ENCODE results near the gene MESD. TPM values are rescaled to one million over a fixed set of nuclear protein-coding genes. Genes with fewer than 3 reads are reported as not detected.

MESD gene
- total and polyA plus RNA-seq, 9 of the 15 experiments (the other 6 are each of a cell fraction or from before 2014, with no cell fraction given), result 11.3 to 39.7 (median 22.8) TPM

DNA sequence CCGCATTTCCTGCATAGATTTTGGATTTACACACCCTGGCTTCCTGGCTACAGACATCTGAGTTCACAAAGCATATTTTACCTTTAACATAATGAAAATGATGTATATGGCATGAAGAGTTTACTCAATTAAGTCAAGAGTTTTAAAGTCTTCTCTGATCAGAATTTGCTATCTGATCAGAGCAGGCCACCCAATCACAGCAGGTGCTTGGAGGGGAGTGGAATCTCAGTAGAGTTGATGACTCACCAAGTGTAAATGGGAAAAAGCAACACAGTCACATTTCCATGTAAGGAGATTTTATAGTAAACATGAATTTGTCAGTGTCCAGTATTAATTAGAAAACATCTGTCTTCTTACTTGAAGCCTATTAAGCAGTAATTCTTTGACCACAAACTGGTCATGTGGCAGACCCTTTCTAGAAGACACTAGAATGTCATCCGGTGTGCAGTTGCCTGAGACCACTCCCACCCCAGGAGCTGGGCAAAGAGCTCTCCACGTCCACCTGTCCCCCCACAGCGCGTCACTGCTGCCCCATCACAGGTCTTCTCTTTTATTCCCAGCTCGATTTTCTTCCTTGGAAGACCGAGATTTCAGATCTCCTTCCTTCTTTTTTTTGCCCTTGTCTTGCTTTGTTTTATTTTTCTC lies 10.8 kb downstream of the MESD start (continued):
- TF ChIP-seq, protein P1, sequence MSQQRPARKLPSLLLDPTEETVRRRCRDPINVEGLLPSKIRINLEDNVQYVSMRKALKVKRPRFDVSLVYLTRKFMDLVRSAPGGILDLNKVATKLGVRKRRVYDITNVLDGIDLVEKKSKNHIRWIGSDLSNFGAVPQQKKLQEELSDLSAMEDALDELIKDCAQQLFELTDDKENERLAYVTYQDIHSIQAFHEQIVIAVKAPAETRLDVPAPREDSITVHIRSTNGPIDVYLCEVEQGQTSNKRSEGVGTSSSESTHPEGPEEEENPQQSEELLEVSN (IDR thresholded peaks at IDR 0.05; ENCODE audit: borderline replicate concordance in 1 of 2, extremely low read depth in 1 of 2, insufficient read depth in 1 of 2, insufficient read length in 1 of 2, low read depth in 1 of 2, low read length in 1 of 2, poor library complexity in 1 of 2, severe bottlenecking in 1 of 2), result no peak
- TF ChIP-seq BRD4 (IDR thresholded peaks at IDR 0.05) (no peak), KLF16 (IDR thresholded peaks at IDR 0.05) (no peak), PRPF4 (IDR thresholded peaks at IDR 0.05; ENCODE audit: insufficient read depth, low read depth, low read length, poor library complexity, severe bottlenecking) (no peak), NCOA2 (IDR thresholded peaks at IDR 0.05; ENCODE audit: partially characterized antibody in 2 of 2) (no peak), HDAC2 (IDR thresholded peaks at IDR 0.05) (peak; percentile 66; the same call in 1 of the 2 replicates), DLX4 (CRISPR knock-in tag; IDR thresholded peaks at IDR 0.05) (no peak), NFE2 (IDR thresholded peaks at IDR 0.05; ENCODE audit: low read depth) (peak; percentile 31; the same call in 1 of the 2 replicates), FOSL1 (tag; conservative IDR thresholded peaks at IDR 0.05) (peak; percentile 93), SRF (CRISPR knock-in tag; IDR thresholded peaks at IDR 0.05) (peak in 1 of 2 experiments; percentile 76; a peak in 1 of 4 replicates), E2F3 (CRISPR knock-in tag; IDR thresholded peaks at IDR 0.05) (no peak), TEAD4 (IDR thresholded peaks at IDR 0.05; ENCODE audit: low read length) (peak; percentile 50), TEAD4 (CRISPR knock-in tag; IDR thresholded peaks at IDR 0.05; ENCODE audit: borderline replicate concordance) (no peak), AFF4 (CRISPR knock-in tag; IDR thresholded peaks at IDR 0.05) (no peak)
- TF ChIP-seq, protein P2, sequence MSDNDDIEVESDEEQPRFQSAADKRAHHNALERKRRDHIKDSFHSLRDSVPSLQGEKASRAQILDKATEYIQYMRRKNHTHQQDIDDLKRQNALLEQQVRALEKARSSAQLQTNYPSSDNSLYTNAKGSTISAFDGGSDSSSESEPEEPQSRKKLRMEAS (CRISPR knock-in tag; IDR thresholded peaks at IDR 0.05), result no peak
- TF ChIP-seq, protein P3, sequence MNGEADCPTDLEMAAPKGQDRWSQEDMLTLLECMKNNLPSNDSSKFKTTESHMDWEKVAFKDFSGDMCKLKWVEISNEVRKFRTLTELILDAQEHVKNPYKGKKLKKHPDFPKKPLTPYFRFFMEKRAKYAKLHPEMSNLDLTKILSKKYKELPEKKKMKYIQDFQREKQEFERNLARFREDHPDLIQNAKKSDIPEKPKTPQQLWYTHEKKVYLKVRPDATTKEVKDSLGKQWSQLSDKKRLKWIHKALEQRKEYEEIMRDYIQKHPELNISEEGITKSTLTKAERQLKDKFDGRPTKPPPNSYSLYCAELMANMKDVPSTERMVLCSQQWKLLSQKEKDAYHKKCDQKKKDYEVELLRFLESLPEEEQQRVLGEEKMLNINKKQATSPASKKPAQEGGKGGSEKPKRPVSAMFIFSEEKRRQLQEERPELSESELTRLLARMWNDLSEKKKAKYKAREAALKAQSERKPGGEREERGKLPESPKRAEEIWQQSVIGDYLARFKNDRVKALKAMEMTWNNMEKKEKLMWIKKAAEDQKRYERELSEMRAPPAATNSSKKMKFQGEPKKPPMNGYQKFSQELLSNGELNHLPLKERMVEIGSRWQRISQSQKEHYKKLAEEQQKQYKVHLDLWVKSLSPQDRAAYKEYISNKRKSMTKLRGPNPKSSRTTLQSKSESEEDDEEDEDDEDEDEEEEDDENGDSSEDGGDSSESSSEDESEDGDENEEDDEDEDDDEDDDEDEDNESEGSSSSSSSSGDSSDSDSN (IDR thresholded peaks at IDR 0.05; ENCODE audit: borderline replicate concordance in 1 of 2, low read depth in 2 of 2, low read length in 2 of 2), result no peak
